Coronary artery (tissue), 2 donors: Measurements from ENCODE around the gene CACNA1I.

Experiments
- DNase-seq: peaks from one replicate; pipeline ENCODE4 v3.0.0-alpha.2; 2017; ENCODE audit warnings: low spot score
- H3K27ac ChIP-seq, 2 donors: fragments of 200-600 bp; sonication (generic); one replicate each; pipeline ENCODE4 v1.5.1; 2016 to 2019
- H3K4me3 ChIP-seq: fragments of 200-600 bp; sonication (generic); 2 replicates; pipeline ENCODE4 v1.5.1; 2016; ENCODE audit warnings: mild to moderate bottlenecking, moderate library complexity
- CTCF ChIP-seq: fragments of 200-600 bp; sonication (generic); IDR thresholded peaks from one replicate; pipeline ENCODE4 v1.5.1; 2019; ENCODE audit warnings: antibody characterized with exemption

CACNA1I gene

GRCh38 chr22:39641660-39642310, 71.2 kb downstream of the CACNA1I start:
- TF ChIP-seq CTCF, result no peak
- DNase-seq, result no peak

GRCh38 chr22:39643311-39644083, 72.9 kb downstream of the CACNA1I start:
- no peak overlapping the region for H3K4me3 ChIP-seq
- no peak for DNase-seq
- no peak overlapping the region for H3K27ac ChIP-seq
- TF ChIP-seq CTCF, result no peak

More at GRCh38 chr22:39641660-39642310, 71.2 kb downstream of the CACNA1I start:
- Histone ChIP-seq H3K27ac (no peak overlapping the region), H3K4me3 (no peak overlapping the region)

GRCh38 chr22:39645532-39645931, 75.0 kb downstream of the CACNA1I start:
- no peak for TF ChIP-seq CTCF
- H3K27ac ChIP-seq, result no peak overlapping the region
- no peak for DNase-seq
- H3K4me3 ChIP-seq, result no peak overlapping the region

- TF ChIP-seq CTCF, result no peak
- no peak overlapping the region for H3K4me3 ChIP-seq
- no peak for DNase-seq
- no peak overlapping the region for H3K27ac ChIP-seq
Observed at GRCh38 chr22:39646398-39647063, 76.0 kb downstream of the CACNA1I start.

GRCh38 chr22:39647836-39648629, 77.5 kb downstream of the CACNA1I start:
- Histone ChIP-seq H3K27ac (no peak overlapping the region), H3K4me3 (no peak overlapping the region)
- no peak for TF ChIP-seq CTCF
- no peak for DNase-seq

GRCh38 chr22:39648630-39648950, 78.0 kb downstream of the CACNA1I start:
- TF ChIP-seq CTCF, result no peak
- no peak overlapping the region for H3K27ac ChIP-seq
- no peak overlapping the region for H3K4me3 ChIP-seq
- no peak for DNase-seq
